K562 (cell line): ENCODE measurements around the gene DCXR.

Experiments
- ARHGAP35 ChIP-seq: fragments of 450-650 bp; IDR thresholded peaks from 2 replicates; pipeline ENCODE4 v1.6.1; 2018; ENCODE audit not compliant: partially characterized antibody
- ATF2 ChIP-seq: sonication (generic); formaldehyde crosslinking; IDR thresholded peaks from 2 replicates; pipeline ENCODE4 v1.8.1; 2022; ENCODE audit warnings: missing genetic modification reagents
- MBD2 ChIP-seq: sonication (generic); IDR thresholded peaks from 2 replicates; pipeline ENCODE4 v1.6.1; 2016; ENCODE audit warnings: low read depth, borderline replicate concordance
- REST ChIP-seq, 2 experiments: fragments of 450-650 bp; formaldehyde crosslinking in 1 of 2; IDR thresholded peaks; 2 replicates each; pipeline versions ENCODE4 v1.4.0 to v1.6.1; 2014 to 2020; ENCODE audit warnings: mild to moderate bottlenecking in 2 of 2, borderline replicate concordance in 1 of 2, low read depth in 1 of 2
- TAF7 ChIP-seq: fragments of 450-650 bp; IDR thresholded peaks from 2 replicates; pipeline ENCODE4 v1.6.1; 2016; ENCODE audit warnings: missing genetic modification characterization, missing compliant biosample characterization
- ZFX ChIP-seq: sonication (generic); formaldehyde crosslinking; IDR thresholded peaks from 2 replicates; pipeline ENCODE4 v1.8.0; 2022; ENCODE audit warnings: mild to moderate bottlenecking, missing genetic modification reagents, moderate library complexity

DNA sequence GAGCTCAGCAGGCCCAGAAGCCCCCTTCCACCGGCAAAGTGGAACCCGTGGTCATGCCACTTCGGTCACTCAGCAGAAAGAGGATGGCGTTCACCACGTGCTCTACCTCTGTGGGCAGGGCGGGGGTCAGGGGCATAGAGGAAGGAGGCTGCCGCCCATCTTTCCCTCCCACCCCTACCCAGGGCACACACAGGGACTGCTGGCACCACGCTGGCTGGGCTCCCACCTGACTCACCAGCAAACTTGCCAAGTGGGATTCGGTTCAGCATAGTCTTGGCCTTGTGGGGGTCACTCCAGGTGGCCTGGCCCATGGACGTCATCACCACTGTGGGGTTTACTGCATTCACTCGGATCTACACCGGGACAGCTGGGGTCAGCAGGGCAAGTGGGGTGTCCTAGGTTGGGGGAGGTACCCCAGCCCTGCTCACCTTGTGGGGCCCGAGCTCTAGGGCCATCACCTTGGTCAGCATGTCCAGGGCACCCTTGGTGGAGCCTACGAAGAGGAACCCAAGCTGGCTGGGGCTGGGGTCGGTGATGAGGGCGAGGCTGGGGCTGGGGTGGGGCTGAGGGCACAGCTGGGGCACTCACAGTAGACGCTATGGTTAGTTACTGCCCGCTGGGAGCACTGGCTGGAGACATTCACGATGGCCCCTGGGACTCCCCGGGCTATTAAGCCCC is 1.4 kb downstream of the DCXR start:
- TF ChIP-seq ARHGAP35 (no peak), REST (IDR thresholded peaks at IDR 0.05; ENCODE audit: borderline replicate concordance) (no peak), REST (CRISPR knock-in tag; IDR thresholded peaks at IDR 0.05; ENCODE audit: low read depth) (no peak), ATF2 (no peak), MBD2 (no peak), TAF7 (no peak), ZFX (CRISPR knock-in tag) (no peak)
